Measurements from ENCODE around the gene BCL2L2. TPM values are rescaled to one million over a fixed set of nuclear protein-coding genes. Genes with fewer than 3 reads are reported as not detected.

Gene BCL2L2
- total RNA-seq, 1 donor from 2014 or later, result 5.4 TPM

- intact Hi-C loops (cut with micrococcal nuclease), result loop anchor here (1.0 to 10.0 kb wide), 6 partner anchors 58 to 1352 kb away; partner anchors contain the start of genes CHMP4A, DAD1, LRP10 and SDR39U1
Observed at GRCh38 chr14:23322568-23323517, 16.2 kb downstream of the BCL2L2 start.

- intact Hi-C loops (cut with micrococcal nuclease), result loop anchor here (5.0 to 10.0 kb wide), 5 partner anchors 452 to 1351 kb away; partner anchors contain the start of genes CHMP4A, DAD1, LRP10 and SDR39U1
Observed at GRCh38 chr14:23323838-23324454, 17.3 kb downstream of the BCL2L2 start.

- intact Hi-C loops (cut with micrococcal nuclease), result loop anchor here (5.0 to 10.0 kb wide), 5 partner anchors 452 to 1350 kb away; partner anchors contain the start of genes CHMP4A, DAD1, LRP10 and SDR39U1
Observed at GRCh38 chr14:23324455-23324846, 17.8 kb downstream of the BCL2L2 start.

- intact Hi-C loops (cut with micrococcal nuclease), result loop anchor here (5.0 to 10.0 kb wide), 5 partner anchors 453 to 1350 kb away; partner anchors contain the start of genes CHMP4A, DAD1, LRP10 and SDR39U1
Observed at GRCh38 chr14:23324993-23325392, 18.4 kb downstream of the BCL2L2 start.

- intact Hi-C loops (cut with micrococcal nuclease), result loop anchor here (10.0 kb wide), 2 partner anchors 741 to 1349 kb away; partner anchors contain the start of gene DAD1
Observed at GRCh38 chr14:23325746-23326145, 19.1 kb downstream of the BCL2L2 start.

- intact Hi-C loops (cut with micrococcal nuclease), result loop anchor here (10.0 kb wide), 2 partner anchors 742 to 1348 kb away; partner anchors contain the start of gene DAD1
Observed at GRCh38 chr14:23326491-23327332, 20.1 kb downstream of the BCL2L2 start.

GRCh38 chr14:23327947-23328744 lies 21.5 kb downstream of the BCL2L2 start:
- intact Hi-C loops (cut with micrococcal nuclease), result loop anchor here (1.0 to 10.0 kb wide), 7 partner anchors 52 to 1347 kb away; partner anchors contain the start of genes DAD1 and NGDN

GRCh38 chr14:23335623-23336022 lies 29.0 kb downstream of the BCL2L2 start:
- intact Hi-C loops (cut with micrococcal nuclease), result no loop called here

GRCh38 chr14:23339506-23340268 lies 33.1 kb downstream of the BCL2L2 start:
- intact Hi-C loops (cut with micrococcal nuclease), result no loop called here

GRCh38 chr14:23344481-23344880 lies 37.8 kb downstream of the BCL2L2 start:
- intact Hi-C loops (cut with micrococcal nuclease), result no loop called here

GRCh38 chr14:23345987-23346692 lies 39.5 kb downstream of the BCL2L2 start:
- intact Hi-C loops (cut with micrococcal nuclease), result no loop called here

- intact Hi-C loops (cut with micrococcal nuclease), result no loop called here
Observed at GRCh38 chr14:23346693-23347405, 40.2 kb downstream of the BCL2L2 start.

- intact Hi-C loops (cut with micrococcal nuclease), result no loop called here
Observed at GRCh38 chr14:23347406-23348296, 41.0 kb downstream of the BCL2L2 start.

- intact Hi-C loops (cut with micrococcal nuclease), result no loop called here
Observed at GRCh38 chr14:23348297-23348655, 41.6 kb downstream of the BCL2L2 start.

GRCh38 chr14:23349156-23349845 lies 42.7 kb downstream of the BCL2L2 start:
- intact Hi-C loops (cut with micrococcal nuclease), result no loop called here
